Germinal center (tissue), 1 donor: ENCODE results near the gene STARD5.
A peak's percentile ranks its signal among the peaks of the same experiment; 100 is the strongest.

Source experiments
- DNase-seq: peaks from one replicate; pipeline ENCODE4 v3.0.0; 2012; ENCODE audit warnings: mixed read lengths, low spot score

Gene STARD5

DNA sequence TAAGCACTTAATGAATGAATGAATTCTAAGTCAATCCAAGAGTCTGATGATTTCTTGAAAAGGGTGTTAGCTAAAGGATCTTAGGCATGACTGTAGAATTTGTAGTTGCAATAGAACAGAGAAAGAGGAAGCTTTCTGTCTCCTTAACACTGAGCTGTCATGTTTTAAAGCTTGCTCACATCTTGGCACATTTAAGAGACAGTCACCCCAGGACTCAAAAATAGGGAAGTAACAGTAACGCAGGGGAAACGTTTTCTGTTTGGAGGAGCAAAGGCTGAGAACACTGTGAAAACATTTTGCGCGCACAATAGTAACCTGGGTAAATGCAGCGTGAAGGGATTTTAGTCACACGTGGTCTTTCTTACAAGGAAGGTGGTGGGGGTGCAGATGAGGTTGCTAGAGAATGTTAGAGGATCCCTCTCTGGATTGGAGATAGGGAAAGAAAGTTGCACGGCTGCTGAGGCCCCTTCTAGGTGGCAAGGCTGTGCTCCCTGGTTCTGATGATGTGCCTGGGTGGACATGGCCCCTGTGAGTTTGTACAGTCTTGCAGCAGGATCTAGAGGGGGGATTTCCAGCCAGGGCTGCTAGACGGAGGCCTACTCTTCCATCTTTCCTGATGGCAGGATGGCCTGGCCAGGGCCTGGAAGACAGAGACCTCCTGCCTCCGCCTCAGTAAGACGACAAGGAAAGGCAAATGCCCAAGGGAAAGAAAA lies 12.0 kb downstream of the STARD5 start:
- DNase-seq, result peak; percentile 66

DNA sequence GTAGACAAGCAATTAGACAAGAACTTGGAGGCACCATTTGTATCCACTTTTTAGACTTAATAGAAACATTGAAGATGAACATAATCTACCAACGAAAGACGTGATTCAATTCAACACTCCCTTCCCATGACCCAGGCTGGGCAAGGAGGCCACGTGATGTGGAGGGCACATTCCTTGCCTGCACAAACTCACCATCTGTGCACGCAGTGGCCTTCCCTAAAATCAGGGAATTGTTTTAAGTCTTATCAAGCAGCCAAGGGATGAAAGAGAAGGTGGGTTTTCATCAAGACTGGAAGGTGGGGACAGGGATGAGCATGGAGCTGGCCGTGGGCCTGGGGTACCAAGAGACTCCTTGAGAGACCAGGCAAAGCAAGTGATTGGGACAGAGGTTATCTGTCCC lies 13.5 kb downstream of the STARD5 start:
- DNase-seq, result no peak

DNA sequence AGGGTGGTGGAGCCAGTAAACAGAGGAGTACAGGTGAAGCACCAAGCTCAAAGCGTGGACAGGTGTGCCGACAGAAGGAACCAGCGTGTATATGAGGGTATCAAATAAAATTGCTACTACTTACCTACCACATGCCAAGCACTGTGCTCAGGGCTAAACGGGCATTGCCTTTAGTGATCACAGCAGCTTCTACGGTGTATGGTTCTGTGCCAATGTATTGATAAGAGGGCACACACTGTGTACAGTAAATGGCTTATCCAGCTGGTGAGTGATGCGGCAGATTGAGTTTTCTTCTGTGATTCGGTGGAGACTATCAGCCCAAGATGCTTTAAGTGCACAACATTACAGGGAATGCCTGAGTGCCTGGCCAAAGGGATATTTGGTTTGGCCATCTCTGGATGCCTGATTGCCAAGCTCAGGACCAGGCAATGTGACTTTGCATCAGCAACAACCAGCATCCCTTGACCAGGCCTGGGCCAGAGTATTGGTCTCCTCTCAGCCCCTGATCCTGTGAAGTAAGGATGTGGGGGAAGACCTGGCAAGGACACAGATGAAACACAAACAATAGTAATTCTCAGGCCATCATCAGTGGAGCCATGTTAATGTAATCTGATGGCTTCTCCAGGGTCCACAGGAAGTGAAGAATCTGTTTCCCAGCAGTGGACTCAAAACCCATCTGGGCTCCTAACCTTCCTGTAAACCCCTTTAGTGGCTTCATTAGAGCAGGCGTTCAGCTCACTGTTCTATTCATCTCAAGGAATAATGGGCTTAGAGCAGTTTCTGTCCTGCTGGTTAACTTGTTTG lies 14.1 kb downstream of the STARD5 start:
- no peak for DNase-seq

DNA sequence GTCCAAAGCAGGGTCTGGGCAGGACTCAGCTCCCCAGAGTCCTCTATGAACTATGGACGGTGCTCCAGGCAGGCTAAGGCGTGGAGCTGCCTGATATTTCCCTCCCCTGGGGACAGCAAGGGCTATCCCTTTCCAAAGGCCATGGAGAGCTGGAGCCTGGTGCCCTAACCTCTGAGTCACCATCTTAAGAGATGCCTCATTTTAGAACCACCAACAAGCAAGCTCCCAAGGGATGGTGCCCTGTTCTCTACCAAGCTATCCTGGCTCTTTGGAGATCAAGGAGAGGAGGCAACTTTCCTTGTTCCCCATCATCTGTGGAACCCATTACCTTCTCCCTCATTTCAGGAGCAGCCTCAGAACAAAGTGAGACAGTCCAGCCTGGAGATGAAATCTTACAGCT lies 15.7 kb downstream of the STARD5 start:
- DNase-seq, result no peak

DNA sequence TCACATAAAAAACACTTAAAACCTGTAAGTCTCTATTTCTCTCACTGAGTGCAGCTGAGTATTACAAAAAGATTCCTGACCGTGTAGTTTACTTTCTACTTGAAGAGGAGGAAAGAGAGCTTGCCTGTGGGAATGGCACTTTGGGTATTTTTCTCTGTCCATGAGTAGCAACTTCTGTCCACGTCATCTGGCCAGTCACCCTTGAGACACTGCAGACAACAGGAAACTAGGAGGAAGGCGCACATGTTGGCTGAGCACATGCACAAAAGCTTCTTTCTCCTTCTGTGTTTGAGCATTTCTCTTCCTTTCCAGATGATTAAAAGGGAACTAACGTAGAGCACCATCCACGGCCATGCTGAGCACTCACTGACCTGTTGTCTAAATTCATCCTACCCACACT lies 19.7 kb downstream of the STARD5 start:
- no peak for DNase-seq

DNA sequence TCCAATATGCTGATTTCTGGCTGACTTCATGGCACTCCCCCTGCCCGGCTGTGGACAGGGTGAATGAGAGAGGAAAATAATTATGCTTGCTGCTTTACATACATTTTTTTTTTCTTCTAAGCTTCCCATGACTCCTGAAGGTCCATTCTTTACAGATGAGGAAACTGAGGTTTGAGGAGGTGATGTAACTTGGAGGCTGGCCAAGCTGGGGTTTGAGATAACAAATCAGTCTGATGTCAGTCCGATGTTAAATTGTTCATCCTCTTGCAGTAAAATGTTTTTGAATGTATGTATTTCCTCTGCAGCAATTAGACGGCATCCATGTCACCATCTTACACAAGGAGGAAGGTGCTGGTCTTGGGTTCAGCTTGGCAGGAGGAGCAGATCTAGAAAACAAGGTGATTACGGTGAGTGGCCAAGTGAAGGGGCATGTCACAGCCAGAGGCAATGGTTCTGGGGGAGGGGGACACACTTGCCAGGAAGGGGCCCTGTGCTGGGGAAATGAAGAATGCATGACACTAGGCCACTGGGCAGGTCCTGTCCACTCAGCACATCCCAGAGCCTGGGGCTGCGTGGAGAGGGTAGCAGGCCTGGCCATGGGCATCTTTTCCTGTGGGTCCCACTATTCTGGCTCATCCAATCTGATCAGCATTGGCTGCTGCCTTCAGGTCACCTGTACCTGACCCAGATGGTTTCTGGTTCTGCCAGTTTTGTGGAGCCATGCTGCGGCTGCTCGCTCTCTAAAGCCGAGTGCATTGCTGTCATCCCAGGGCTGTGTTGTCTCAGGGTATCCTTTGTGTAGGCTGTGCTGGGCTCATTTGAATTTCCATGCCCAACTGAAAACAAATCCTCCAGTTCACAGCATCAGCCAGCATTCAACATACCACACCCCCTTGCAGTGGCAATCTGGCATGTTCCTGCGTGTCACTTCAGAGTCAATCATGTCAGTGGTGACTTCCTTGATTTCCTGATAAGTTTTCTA lies 20.4 kb downstream of the STARD5 start:
- DNase-seq, result no peak

DNA sequence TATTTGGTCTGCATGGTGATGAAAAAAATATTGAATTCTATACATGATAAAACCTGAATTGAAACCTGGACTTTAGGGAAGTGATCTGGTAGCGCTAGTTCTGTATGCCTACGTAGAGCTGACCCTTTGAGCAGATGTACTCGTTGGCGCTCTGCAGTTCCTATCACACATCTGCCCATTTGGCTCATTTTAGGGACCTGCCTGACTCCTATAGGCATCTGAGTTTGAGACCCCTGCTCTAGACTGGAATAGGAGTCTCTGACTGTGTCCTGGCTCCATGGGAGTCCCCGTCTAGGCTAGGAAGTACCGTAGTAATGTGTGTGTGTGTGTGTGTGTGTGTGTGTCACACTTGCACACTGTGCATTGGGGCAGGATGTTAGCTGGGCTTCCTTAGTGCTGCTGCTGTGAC lies 21.2 kb downstream of the STARD5 start:
- peak; percentile 60 for DNase-seq

DNA sequence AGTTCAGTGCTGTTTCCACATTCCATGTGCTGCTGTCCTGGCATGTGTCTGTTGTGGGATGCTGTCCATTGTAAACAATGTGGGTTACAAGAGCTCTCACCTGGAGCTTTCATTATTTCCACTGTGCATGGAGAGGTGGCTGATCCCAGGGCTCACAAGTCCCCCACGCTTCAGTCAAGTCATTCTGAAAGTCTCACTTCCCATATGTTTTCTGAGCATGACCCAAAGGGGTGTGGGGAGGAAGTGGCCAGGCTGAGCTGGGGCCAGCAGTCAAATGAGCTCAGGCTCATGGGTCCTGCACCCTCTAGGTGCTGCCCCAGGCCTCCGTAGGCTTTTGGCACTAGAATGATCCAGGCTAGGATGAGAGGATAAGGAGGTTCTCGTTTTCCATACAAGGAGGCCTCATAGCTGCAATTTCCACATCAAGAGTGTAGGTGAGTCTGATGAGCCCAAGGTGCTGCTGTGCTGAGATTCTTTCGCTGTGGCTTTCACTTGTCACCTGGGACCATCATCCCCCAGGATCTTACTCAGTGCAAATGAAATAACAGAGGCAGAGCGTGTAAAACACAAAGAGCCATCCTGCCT lies 22.0 kb downstream of the STARD5 start:
- peak; percentile 64 for DNase-seq

DNA sequence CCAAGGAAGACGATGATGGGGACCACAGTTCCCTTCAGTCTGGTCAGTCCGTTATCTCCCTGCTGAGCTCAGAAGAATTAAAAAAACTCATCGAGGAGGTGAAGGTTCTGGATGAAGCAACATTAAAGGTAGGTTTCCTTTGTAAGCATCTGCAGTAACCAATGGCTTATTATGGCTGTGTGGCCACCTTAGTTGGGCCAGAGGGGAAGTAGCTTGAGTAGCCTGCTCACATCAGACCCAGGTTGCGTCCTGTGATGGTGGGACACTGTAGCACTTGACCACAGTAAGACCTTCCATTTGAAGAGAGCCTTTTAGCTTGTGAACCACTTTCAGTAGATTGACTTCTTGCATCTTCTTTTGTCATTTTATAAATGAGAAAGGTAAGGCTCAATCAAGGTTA lies 22.6 kb downstream of the STARD5 start:
- no peak for DNase-seq

DNA sequence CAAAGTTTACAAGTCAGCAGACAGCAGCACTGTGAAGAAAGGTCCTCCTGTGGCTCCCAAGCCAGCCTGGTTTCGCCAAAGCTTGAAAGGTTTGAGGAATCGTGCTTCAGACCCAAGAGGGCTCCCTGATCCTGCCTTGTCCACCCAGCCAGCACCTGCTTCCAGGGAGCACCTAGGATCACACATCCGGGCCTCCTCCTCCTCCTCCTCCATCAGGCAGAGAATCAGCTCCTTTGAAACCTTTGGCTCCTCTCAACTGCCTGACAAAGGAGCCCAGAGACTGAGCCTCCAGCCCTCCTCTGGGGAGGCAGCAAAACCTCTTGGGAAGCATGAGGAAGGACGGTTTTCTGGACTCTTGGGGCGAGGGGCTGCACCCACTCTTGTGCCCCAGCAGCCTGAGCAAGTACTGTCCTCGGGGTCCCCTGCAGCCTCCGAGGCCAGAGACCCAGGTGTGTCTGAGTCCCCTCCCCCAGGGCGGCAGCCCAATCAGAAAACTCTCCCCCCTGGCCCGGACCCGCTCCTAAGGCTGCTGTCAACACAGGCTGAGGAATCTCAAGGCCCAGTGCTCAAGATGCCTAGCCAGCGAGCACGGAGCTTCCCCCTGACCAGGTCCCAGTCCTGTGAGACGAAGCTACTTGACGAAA lies 24.2 kb downstream of the STARD5 start:
- no peak for DNase-seq

DNA sequence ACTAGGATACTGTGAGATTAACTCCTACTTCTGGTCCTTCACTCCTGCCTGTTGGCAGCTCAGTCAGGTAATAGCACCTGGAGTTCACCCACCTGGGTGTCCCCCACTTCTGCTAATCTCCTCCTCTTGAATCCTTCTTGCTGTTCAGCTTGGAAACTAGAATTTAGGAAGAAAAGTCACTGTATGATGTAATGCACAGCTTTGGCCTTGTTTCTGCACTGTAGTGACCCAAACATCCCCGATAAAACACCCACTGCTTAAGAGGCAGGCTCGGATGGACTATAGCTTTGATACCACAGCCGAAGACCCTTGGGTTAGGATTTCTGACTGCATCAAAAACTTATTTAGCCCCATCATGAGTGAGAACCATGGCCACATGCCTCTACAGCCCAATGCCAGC lies 24.8 kb downstream of the STARD5 start:
- DNase-seq, result no peak

DNA sequence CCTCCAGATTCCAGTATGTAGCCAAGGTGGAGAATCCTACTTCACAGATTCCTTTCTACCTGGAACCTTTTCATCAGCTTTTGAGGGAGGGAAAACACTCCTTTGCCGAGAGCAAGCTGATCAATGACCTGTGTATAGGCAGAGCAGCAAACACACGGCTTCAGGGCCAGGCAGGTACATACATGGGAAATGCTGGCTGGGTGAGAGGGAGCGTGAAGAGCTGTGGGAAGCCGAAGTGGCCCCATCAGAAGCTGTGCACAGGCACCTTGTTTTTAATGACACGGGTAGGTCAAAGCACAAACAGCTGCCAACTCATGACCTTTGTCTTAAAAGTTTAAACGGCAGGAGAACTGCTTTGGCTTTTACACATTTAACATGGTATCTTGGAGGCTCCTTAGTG lies 25.3 kb downstream of the STARD5 start:
- DNase-seq, result no peak

DNA sequence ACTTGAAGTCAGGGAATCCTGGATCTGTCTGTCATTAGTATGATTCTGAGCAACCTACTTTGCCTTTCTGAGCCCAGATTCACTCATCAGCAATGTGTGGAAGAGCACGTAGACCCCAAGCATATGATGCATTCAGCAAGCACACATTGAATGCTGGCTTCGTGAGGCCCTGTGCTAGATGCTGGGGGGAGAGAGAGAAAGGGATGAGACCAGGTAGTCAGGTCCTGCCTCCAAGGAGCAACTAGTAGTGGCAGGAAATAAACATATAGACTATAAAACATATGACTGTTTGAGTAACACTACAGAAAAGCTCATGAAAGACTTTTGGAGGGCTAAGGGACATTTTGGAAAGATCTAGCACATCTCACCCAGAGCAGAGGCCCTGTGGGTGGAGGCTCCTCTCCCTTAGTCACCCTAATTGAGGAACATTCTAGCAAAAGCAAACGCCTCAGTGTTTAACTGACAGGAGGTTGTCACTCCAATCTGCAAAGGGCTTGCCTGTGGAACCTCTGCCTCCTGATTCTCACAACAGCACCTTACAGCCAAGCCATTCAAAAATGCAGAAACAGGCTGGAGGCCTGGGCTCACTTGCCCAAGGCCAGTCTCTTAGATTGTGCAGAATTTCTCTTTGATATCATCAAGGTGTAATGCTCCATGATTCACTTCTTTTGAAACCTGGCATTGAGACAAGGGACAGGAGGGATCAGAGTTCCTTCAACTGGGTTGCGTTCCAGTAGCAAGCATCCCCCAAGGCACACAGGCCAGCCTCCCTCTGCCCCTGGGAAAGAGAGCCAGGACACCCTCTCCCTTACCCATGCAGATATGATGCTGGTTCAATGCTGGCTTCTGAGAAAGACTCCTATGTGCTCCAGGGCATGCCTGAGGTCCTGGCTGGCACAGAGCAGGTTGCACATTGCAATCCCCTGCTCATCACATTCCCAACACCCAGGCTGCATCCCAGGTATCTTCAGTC lies 26.1 kb downstream of the STARD5 start:
- no peak for DNase-seq

DNA sequence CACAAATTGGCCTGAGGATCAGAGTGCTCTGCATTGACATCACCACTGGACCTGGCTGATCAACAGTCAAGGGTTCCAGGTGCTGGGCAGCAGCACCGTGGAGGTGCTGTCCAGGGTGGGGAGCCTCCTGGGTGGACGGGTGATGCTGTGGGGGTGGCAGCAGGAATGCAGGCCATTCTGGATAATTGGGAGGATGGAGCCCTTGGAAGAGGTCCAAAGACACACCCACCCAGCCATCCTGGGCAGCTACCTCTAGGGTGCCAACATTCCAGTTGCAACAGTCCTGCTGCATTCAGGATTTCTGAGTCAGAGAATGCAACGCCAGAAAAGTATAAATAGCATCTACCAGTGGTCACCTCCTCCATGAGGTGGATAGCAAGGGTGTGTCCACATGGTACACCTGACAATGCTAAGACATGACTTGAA lies 26.8 kb downstream of the STARD5 start:
- DNase-seq, result no peak

DNA sequence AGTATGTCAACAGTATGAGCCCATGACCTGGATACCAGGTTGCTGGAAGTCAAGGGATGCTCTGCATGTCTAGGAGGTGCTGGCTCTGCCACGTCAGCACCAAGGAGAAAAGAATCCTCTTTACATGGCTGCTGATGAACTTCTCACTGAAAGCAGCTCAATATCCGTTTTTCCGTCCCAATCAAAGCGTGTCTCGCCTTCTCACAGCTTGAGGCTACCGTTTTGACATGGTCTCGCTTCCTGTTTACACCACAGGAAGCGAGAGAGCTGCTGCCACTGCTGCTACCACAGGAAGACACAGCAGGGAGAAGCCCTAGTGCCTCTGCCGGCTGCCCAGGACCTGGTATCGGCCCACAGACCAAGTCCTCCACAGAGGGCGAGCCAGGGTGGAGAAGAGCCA lies 27.3 kb downstream of the STARD5 start:
- DNase-seq, result peak; percentile 40

DNA sequence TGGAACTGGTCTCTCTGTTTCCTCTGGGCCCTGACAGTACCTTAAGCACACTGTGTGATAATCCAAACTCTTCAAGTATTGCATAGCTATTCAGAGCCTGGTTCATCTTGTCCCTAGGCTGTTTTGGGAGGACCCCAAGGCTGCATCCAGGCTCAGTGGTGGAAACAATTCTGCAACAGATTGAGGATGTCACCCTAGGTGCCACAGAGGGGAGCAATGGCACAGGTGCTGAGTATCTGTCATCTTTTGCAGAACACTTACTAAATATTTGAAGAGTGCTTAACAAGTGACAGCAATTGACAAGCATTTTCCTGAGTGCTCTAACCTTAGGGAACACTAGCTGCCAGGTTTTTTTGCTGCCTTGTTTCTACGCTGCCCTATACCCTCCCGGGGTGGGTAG lies 27.8 kb downstream of the STARD5 start:
- DNase-seq, result no peak

DNA sequence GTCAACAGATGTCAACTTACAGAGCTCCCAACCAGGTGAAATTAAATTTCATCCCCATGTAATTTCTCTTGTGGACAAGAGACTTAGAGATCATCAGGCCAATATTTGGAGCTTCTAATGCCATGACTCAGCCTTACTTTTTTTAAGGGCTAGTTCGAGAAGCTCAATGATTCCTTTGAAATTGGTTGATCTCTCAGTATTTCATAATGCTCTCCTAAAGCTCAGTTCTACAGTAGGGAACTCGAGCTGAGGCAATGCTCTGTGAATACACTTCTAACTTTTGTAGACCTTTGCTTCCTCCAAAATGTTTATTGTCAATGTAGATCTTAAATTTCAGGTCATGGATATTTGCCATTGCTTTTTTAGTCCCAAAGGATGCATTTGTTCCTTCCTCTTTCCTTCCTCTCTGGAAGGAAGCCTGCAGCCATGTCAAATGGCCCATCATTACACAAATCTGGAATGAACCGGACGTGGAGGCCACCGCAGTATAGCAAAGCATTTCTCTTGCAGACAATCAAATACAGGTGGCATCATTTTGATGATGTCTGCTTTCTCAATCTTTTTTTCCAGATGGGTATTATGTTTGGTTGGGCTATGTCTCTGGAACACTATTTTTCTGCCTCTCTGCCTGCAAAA lies 28.3 kb downstream of the STARD5 start:
- DNase-seq, result no peak

DNA sequence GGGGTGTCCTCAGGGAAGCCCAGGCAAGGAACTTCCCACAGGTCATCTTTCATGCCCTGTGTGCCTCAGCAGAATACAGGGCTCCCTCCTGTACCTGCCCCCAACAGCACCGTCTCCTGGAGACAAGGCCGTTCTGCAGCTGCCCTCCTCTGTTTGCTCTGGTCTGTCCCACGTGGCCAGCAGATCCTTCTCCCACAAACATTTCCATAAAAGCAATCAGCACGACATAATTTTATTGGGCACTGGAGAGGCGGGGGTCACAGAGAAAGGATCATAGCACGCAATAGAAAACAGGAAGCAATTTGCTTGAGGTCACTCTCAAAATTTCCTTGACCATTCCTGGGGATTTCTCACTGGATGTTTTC lies 29.4 kb downstream of the STARD5 start:
- no peak for DNase-seq

DNA sequence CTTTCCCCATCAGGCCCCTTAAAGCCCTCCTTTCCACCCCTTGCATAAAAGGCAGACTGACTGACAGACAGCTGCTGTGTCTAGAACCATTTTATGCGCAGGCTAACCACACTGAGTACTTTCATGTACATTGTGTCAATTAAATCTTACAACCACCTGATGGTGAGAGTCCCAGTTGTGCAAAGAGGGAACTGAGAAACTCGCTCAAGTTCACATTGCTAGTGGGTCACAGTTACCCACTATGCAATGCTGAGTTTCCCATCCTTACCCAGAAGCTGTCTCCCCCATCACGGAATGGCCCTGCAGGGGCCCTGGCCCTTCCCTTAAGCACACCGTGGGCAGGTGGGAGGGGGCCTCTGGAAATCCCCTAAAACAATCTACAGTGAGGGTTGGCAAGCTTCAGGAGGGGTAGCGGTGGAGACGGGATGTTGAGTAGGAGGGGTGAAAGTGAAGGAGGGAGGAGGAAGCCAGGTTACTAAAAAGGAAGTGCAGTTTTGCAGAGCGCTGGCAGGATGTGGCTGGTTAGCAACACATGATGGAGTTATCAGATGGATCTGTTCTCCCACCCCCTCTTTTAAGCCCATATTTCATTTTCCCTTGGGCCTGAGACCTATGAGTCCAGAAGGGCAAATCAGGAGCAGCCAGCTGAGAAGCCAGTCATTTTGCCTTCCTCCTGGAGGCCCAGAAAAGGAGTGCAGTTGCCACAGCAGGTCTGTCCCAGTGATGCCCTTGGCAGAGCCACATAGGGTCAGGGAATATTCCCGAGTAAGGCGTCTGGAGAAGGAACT lies 30.0 kb downstream of the STARD5 start:
- peak; percentile 54 for DNase-seq
